Stimulated activated CD8-positive, alpha-beta memory T cell treated with anti-CD3 and anti-CD28 coated beads, Interleukin-4, amount 100 ng/mL, for 24 hours (primary cell): ENCODE data around the gene KCTD1.

ENCODE experiments used
- DNase-seq: peaks from one replicate; pipeline ENCODE4 v3.0.0-alpha.2; 2020; ENCODE audit warnings: low read depth

Gene KCTD1

DNA sequence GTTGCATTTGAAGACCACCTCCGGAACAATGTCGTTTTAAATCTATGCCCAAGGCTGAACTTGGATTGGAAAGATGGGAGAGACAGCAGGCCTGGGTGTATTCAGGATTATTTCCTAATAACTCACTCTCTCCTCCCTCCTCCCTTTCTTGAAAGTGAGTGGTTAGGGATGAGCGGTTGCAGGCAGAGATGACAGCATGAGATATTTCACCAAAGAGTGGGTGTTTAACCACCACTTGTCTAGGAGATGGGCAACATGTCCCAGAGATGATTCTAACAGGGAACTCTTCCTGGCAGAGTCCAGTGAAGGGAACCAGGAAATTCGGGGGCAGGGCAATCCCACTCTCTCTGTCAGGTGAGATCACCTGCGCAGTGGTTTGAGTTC lies 123.2 kb downstream of the KCTD1 start:
- DNase-seq: no peak

DNA sequence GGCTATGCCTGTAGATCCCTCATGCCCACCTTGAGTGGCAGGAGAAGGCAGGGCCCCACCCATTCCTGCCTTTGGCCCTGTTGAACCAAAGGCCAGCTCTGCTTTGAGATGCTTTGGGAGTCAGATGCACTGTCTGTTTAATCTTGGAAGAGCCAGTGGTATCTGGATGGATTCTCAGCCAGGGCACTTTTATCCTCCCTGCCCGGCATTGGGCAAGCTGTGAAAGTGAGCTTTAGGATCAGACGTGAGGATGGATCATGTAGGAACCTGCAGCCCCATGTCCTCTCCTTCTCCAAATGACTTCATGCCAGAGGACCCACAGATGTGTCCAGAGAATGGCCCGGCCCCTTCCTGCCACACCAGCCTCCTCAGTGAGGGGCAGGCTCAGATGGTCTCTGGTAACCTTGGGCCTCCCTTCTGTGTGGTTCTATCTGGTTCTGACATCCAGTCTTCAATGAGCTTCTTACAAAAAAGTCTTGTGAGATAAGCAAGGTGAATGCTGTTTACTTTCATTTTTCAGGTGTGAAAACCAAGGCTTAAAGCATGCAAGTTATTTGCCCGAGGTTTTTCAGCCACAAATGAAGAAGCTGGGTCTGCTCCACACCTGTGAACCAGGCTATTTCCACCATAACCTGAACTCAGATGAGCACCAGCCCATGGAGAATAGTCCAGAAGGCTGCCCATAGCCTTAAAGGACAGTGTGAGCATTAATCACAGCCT lies 123.8 kb downstream of the KCTD1 start:
- no peak for DNase-seq

DNA sequence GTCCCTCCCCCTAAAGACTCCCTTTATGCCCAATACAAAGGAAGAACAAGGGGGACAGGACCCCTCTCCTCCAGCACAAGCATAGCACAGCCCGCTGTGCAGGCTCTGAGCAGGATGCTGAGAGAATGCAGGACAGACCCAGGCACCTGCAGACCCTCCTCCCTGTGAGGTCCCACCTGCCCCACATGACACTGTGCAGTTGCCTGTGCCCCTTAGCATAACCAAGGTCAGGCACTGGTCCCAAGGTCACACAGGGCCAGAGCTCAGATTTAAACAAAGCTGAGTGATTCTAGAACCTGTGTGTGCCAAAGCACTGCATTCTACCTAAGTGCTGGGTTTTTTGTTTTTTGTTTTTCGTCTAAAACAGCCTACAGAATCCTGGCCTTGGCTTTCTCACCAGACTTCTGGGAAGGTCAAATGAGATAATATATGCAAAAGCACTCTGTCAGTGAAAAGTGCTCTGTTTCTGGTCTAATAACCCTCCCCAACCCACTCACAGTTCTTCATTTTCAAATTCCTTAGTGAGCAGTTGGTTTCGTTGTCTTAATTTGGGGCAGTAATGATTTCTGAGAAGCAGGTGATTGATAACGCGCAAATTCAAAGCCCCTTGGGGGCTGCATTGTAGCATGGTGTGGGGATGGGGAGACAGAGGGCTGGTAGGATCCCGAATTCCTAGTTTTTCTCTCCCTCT lies 125.7 kb downstream of the KCTD1 start:
- DNase-seq: no peak

DNA sequence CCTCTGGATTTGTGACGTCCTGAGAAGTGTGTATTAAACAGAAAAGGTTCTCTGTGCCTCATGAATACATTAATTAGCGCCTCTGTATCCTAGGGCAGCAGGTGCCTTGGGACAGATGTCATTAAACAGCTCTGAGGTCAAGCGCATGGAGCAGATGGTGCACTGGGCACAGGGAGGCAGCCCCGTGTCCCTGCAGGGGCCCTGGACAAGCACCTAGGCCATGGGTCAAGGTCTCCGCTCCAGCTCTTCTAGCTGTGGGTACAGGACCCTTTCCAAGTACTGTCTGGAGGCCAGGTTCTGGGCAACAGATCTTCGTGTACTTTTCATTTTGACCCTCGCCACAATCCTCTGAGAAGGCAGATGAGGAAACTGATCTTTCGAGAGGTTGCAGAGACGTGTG lies 126.4 kb downstream of the KCTD1 start:
- DNase-seq: no peak

DNA sequence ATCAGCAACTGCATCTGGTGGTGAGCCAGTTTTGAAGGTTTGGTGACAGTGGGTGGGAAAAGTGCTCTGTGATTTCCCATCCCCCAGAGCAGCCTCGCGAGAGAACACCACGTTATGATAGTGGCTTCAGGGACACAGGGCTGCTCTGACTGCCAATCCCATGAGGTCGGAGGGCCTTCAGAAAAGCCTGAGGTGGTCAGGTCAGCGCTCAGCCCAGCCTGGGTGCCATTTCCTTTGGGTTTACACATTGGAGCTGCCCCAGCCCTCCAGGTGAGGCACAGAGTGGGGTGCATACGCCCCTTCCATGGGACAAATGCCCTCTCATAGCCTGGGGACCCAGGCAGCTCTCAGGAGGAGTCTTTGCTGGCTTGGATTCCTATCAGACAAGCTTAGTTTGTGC lies 126.8 kb downstream of the KCTD1 start:
- no peak for DNase-seq

DNA sequence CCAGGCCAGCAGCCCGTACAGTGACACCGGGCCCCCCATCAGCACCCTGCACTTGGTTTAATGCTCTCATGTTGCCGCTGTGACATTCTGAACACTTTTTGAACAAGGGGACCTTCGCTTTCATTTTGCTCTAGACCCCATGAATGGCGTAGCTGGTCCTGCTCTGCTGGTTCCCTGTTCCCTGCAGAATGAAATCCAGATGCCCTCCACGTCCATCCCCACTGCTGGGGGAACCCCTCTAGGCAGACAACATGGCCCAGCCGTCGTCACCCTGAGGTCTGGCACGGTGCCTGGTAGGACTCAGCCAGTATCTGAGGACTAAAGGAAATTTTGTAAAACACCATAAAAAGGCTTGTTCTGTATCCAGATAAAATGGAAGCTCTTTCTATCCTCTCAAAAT lies 128.6 kb downstream of the KCTD1 start:
- no peak for DNase-seq

DNA sequence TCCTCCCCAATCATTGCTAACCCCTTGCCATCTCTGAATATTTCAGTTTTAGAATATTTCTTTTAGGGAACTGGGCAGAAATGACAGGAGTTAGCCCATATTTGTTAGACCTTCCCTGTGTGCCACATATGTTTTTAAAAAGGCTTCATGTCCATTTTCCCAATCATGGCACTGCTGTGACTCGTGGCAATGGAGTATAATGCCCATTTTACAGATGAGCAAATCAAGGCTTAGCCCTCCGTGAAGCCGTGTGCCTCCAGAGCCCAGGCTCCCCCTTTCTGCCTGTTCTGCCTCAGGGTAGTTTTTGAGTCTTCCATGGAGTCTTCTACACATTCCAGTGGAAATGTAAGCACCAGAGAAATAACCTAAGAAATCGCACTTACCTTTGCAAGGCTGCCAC lies 130.1 kb downstream of the KCTD1 start:
- DNase-seq: no peak

DNA sequence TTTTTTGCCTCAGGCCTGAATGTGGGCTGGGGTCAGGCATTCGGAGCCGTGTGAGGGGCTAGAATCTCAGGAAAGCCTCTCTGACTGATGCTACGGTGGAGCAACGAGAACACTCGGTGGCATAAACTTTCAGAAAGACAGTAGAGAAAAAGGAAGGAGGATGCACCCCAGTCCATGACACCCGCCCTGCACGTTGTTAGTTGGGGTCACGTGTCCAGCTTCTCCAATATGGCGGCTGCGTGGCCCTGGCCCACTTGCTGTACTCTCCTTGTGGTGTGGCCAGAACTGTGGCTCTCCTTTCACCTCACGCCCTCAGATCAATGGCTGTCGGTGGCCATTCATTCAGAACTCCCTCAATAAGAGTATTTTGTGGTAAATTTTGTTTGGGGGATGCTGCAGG lies 131.2 kb downstream of the KCTD1 start:
- DNase-seq: no peak

DNA sequence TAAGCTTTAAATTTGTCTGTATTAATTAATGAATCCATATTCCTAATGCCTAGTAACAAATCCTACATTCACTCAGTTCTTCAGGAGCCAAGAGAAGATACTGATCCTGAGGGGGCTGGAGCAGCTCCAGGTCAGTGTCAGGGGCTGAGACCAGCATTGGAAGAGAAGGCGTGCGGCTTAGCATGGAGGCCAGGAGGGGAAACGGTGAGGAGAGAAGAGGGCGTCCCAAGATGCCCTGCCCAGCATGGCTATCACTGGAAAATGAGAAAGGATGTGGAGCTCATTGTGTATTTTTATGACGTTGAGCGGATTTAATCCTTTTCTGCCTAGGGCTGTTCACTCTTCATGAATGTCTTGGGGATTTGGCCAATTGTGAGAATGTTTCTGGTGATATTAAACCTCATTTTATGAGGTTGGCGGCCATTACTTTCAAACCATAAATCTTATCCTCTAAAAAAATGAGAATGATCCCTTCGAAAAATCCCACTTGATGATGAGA lies 131.7 kb downstream of the KCTD1 start:
- no peak for DNase-seq

DNA sequence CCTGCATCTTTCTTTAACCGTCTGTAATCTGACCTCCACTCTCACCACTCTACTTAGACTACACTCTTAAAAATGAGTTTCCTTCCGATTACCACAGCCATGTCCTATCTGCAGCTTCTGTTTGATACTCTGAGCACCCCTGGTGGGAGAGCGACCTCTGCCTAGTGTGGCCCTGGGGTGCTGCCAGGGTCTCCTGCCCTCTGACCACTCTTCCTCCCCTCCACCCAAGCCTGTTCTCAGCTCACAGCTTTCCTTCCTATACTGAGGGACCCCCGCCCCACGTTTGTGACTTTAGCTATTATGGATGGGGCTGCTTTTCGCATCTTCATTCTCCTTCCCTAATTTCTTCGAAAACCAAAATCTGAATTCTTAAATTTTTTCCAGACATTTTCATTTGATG lies 132.7 kb downstream of the KCTD1 start:
- no peak for DNase-seq

DNA sequence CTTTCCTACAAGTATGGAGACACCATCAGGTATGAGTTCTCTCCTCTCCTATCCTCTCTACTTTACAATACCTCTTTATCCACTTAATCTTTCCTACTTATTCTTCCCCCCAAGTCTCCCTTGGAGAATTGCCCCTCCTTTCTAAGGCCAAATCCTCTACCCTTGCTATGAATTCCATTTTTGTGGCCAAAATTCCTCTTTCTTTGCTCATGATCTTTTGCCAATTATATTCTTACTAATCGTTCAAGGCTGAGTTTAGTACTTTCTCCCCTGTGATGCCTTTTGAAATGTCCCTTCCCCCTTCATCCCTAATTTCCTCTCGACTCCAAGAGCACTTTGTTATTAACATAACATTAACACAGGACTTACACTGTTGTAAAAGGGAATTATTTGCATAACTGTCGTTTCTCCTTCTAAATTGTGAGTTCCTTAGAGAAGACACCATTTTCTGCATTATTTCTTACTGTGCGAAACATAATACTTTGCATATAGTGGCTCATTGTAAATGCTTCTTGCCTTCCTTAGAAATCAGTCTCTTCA lies 133.4 kb downstream of the KCTD1 start:
- no peak for DNase-seq

DNA sequence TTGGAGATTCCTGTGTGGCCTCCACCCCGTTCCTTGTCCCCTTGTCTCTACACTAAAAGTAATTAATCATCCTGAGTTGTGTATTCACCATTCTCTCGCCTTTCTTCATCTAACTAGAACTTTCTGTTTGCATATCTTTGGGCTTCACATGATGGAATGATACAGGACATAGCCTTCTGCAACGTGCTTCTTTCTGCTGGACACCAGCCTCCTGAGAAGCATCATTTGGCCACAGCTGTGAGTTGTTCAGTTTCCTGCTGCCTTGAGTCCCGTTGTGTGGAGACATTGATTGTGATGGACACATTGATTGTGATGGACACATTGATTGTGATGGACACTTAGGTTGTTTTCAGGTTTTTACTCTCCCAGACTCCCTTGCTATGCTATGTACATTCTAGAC lies 139.3 kb downstream of the KCTD1 start:
- no peak for DNase-seq

DNA sequence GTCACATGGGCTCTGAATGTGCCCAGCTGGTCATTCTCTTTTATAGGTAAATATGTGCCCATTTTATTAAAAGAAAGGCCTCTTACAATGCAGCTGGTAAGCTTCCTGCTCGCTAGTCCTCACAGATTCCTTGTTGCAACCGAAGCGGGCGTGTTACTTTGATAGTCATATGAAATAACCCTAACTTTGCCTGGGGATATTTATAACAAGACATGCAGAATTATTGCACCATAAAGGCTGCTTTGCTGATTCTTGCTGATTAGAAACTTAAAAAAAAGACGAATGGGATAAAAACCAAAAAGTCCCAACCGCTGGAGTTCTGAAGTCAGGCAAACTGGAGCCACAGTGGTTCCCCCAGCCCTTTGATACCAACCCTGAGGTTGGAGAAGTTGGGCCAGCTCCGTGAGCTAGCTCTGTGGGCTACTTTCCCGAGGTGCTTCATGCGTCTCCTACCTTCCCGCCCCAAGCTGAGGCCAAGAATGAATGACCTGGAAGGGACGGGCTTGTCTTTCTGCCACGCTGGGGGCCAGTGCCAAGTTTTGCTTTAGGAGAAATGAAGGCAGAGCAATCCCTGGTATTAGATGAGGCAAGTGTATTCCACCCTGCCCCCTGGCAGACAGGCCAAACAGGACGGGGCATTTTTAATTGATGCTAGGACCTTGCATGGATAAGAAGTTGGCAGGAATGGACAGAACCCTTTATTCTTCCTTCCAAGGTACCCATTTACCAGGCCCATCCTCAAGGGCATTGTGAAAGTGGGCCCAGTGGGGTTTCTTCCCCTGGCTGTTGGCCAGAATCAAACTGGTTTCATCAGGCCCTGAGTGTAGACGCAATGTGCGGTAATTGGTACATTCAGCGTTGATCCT lies 140.4 kb downstream of the KCTD1 start:
- no peak for DNase-seq

DNA sequence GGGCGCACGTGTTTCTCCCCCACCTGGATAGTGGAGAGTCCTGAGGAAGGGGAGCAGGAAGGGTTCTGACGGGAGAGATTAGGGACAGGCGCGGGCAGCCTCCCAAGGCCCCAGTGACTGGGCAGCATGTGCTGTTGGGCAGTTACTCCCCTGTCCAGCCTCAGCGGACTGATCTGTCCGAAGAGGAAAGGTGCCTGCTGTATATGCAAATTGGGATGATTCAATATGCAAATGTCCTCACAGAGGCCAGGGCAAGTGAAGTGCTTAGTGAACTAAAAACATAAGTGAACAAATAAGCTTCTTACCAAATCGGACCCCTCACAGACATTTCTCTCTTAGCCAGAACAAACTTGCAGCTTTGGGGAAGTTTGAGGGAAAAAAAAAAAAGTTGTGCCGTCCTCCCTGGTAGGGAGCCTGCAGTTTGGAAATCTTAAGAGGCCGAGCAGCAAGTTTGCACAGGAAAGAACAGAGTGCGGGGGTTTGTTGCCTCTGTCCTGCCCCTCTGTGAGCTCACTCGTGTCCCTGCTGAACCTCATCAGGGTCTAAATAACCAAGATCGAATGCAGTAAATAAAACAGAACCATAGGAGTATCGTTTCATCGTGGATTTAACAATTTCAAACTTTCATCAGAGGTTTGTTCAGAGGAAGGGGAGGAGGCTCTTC lies 141.4 kb downstream of the KCTD1 start:
- DNase-seq: no peak

DNA sequence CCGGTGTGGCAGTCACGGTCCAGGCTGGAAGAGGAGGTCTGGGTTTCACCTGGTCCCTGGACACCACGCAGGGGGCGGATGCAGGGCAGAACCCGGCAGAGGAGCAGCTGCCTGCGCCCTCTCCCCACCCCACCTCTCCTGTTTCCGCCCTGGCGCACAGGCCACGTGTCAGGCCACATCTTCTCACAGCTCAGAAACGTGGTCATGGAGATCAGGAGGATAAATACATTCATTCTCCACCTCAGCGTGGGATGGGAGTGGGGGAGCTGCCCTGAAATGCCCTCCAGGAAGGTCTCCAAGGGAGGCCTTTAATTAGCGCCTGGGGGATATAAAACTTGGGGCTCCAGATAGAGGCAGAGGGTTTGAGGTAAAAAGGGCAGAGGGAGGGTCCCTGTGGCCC lies 142.0 kb downstream of the KCTD1 start:
- DNase-seq: no peak

DNA sequence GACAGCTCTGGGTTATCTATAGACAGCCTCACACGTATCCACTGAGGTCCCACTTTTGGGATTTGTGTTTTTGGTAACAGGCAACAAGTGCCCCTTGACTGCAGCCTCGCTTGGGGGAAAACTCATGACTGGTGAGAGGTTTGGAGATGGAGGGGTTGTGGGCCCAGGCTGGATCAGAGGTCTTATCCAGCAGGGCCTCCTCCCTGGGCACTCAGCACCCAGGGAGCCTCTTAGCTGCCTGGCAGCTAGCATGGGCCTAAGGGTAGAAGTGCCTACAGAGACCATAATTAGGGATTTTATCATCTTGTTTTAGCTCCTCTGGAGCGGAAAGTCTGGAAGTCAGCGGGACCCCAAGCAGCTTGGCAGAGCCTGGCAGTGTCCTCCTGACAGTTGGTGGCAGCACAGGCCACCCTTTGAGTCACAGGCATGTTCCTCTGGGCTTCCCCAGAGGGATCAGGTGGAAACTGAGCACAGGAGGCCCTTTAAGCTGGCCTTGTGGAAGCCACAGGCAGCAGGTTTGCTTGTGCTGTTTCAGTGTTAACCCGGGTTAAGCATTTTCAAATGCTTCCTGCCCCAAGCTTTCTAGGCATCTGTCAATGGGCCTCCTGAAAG lies 143.1 kb downstream of the KCTD1 start:
- DNase-seq: no peak
